K562 (cell line): ENCODE measurements around the gene GRIK1. TPM values are rescaled to one million over a fixed set of nuclear protein-coding genes. Genes with fewer than 3 reads are reported as not detected.

Source experiments
- ATAC-seq: fragments of 200-7000 bp; cut with Tn5 transposase; 3 replicates; pipeline ENCODE4 v1.9.1; 2020; ENCODE audit warnings: moderate library complexity
- BruUV-seq: library from RNA; stranded (reverse); fragments of 400-500 nt; replicated peaks from 2 replicates; lab custom pipeline; 2021; lab: Mats Ljungman, UMichigan
- CTCF ChIA-PET: fragments of 300-600 bp; formaldehyde crosslinking; extraction: SDS; loops from one replicate; lab custom pipeline; 2021; ENCODE audit warnings: low intra/inter-chr PET ratio; lab: Yijun Ruan, JAX
- POLR2A ChIA-PET: fragments of 300-600, 350-650 bp; sonication (Branson Sonifier 250); formaldehyde crosslinking; extraction: SDS; loops from one replicate; lab custom pipeline; 2021; ENCODE audit warnings: antibody characterized with exemption, inconsistent platforms; lab: Yijun Ruan, JAX
- DNase-seq, 4 experiments: peaks; one replicate each; pipeline versions ENCODE4 v3.0.0 to v3.0.0-alpha.2; 2011 to 2018; ENCODE audit warnings: low spot score in 3 of 4, mixed read lengths in 3 of 4; ENCODE audit errors: extremely low read depth in 1 of 4
- FAIRE-seq: peaks from 2 replicates; lab custom pipeline; 2011; peaks lifted over from hg19 to GRCh38; lab: Jason Lieb, UNC
- H2AFZ ChIP-seq: 2 replicates; pipeline ENCODE4 v1.6.0; 2011; ENCODE audit warnings: low read depth, low read length, control low read depth, inconsistent platforms
- H3K27ac ChIP-seq: fragments of 200-600 bp; 3 replicates; pipeline ENCODE4 v1.8.0; 2011; ENCODE audit warnings: low read depth, mild to moderate bottlenecking, control low read depth, inconsistent platforms, low read length, moderate library complexity, mixed read lengths; ENCODE audit errors: extremely low read depth
- H3K27me3 ChIP-seq, 2 experiments: fragments of 300-600 bp in 1 of 2; 2 replicates in 1 of 2; 3 replicates in 1 of 2; pipeline versions ENCODE4 v1.6.0 to v1.8.0; 2011; ENCODE audit warnings: inconsistent platforms in 2 of 2, low read length in 2 of 2, mild to moderate bottlenecking in 1 of 2, mixed read lengths in 1 of 2, moderate library complexity in 1 of 2; ENCODE audit not compliant: control insufficient read depth in 2 of 2, insufficient read depth in 2 of 2
- H3K36me3 ChIP-seq: fragments of 300-600 bp; 3 replicates; pipeline ENCODE4 v1.8.0; 2011; ENCODE audit warnings: mild to moderate bottlenecking, low read length, inconsistent platforms; ENCODE audit not compliant: control insufficient read depth, insufficient read depth
- H3K4me1 ChIP-seq, 2 experiments: fragments of 200-600 bp in 1 of 2; replicated peaks in 1 of 2; 2 replicates in 1 of 2; 3 replicates in 1 of 2; pipeline versions ENCODE4 v1.5.1 to v1.8.0; 2011; ENCODE audit warnings: inconsistent platforms in 2 of 2, low read length in 2 of 2, mild to moderate bottlenecking in 1 of 2, mixed read lengths in 1 of 2, moderate library complexity in 1 of 2; ENCODE audit not compliant: control insufficient read depth in 2 of 2, insufficient read depth in 2 of 2
- H3K4me2 ChIP-seq: 2 replicates; pipeline ENCODE4 v1.6.1; 2011; ENCODE audit warnings: low read length, control low read depth, inconsistent platforms, mixed read lengths; ENCODE audit not compliant: insufficient read depth
- H3K4me3 ChIP-seq: fragments of 200-600 bp; sonication (generic), shearing (Covaris generic); 2 replicates; pipeline ENCODE4 v1.5.1; 2016; ENCODE audit warnings: control low read depth, inconsistent platforms
- H3K79me2 ChIP-seq: fragments of 200-600 bp; 3 replicates; pipeline ENCODE4 v1.8.0; 2011; ENCODE audit warnings: low read length, inconsistent platforms; ENCODE audit not compliant: control insufficient read depth, insufficient read depth
- H3K9ac ChIP-seq, 2 experiments: 2 replicates each; pipeline versions ENCODE4 v1.6.0 to v1.6.1; 2011; ENCODE audit warnings: low read depth in 2 of 2, low read length in 2 of 2, control low read depth in 1 of 2, inconsistent platforms in 1 of 2, mild to moderate bottlenecking in 1 of 2, mixed read lengths in 1 of 2; ENCODE audit not compliant: insufficient read depth in 1 of 2
- H3K9me1 ChIP-seq: one replicate; pipeline ENCODE4 v1.6.0; 2011; ENCODE audit warnings: inconsistent platforms, mild to moderate bottlenecking, low read length, moderate library complexity; ENCODE audit not compliant: control insufficient read depth, insufficient read depth
- H3K9me3 ChIP-seq: replicated peaks from 2 replicates; pipeline ENCODE4 v1.5.1; 2011; ENCODE audit warnings: low read depth, low read length, inconsistent platforms; ENCODE audit not compliant: control insufficient read depth, insufficient read depth
- H4K20me1 ChIP-seq: replicated peaks from 2 replicates; pipeline ENCODE4 v1.6.1; 2011; ENCODE audit warnings: low read length, inconsistent platforms, mixed read lengths; ENCODE audit not compliant: control insufficient read depth, insufficient read depth
- NCOA4 ChIP-seq: fragments of 450-650 bp; IDR thresholded peaks from 2 replicates; pipeline ENCODE4 v1.6.1; 2018; ENCODE audit warnings: mild to moderate bottlenecking; ENCODE audit not compliant: partially characterized antibody
- RCOR1 ChIP-seq, 2 experiments: IDR thresholded peaks; 2 replicates each; pipeline ENCODE4 v1.6.1; 2012; ENCODE audit warnings: low read depth in 2 of 2, low read length in 2 of 2, borderline replicate concordance in 1 of 2, improper control_type of control experiment in 1 of 2
- SMAD2 ChIP-seq: fragments of 150-350 bp; IDR thresholded peaks from 2 replicates; pipeline ENCODE4 v1.6.1; 2014; ENCODE audit warnings: low read depth, mild to moderate bottlenecking, low read length
- SMC3 ChIP-seq: conservative IDR thresholded peaks from 2 replicates; pipeline ENCODE4 v1.6.1; 2011; ENCODE audit warnings: low read depth, low read length, improper control_type of control experiment; ENCODE audit not compliant: insufficient read depth
- TEAD4 ChIP-seq, 2 experiments: sonication (generic) in 1 of 2; formaldehyde crosslinking in 1 of 2; IDR thresholded peaks; 2 replicates each; pipeline versions ENCODE4 v1.6.1 to v1.8.0; 2012 to 2022; ENCODE audit warnings: borderline replicate concordance in 1 of 2, inconsistent platforms in 1 of 2, low read length in 1 of 2, mild to moderate bottlenecking in 1 of 2, missing genetic modification reagents in 1 of 2
- ZNF384 ChIP-seq: IDR thresholded peaks from 2 replicates; pipeline ENCODE4 v1.6.1; 2012; ENCODE audit warnings: low read depth, low read length, improper control_type of control experiment
- ZNF76 ChIP-seq: fragments of 250-450 bp; sonication (Bioruptor Pico); IDR thresholded peaks from 2 replicates; pipeline ENCODE4 v1.4.0; 2020; ENCODE audit warnings: mild to moderate bottlenecking, moderate library complexity, borderline replicate concordance
- WGBS: fragments of 100-300 bp; shearing (Covaris generic); methylation state at CpG from one replicate; pipeline ENCODE4 v1.1.6; 2016; ENCODE audit warnings: low coverage, mixed read lengths; ENCODE audit not compliant: insufficient coverage; ENCODE audit errors: missing lambda C conversion rate; 5-methylcytosine and 5-hydroxymethylcytosine counted together
- in situ Hi-C: fragments of 300-500 bp; cut with MboI; formaldehyde crosslinking; loops from 4 replicates; pipeline ENCODE4 v1.15.0; 2018; ENCODE audit warnings: inconsistent platforms, mixed read lengths
- intact Hi-C: fragments of 100-400 bp; cut with micrococcal nuclease; formaldehyde crosslinking; loops from 2 replicates; pipeline ENCODE4 v1.14.2; 2022
- polyA plus RNA-seq, 8 experiments: library from polyadenylated mRNA; depleted of rRNA in 4 of 8; stranded (reverse) in 5 of 8; unstranded in 3 of 8; fragments of >200 nt; fragmentation: Nextera tagmentation in 2 of 8; fragmentation: Illumina TruSeq in 1 of 8; extraction: Ambion mirVana in 2 of 8; extraction: Trizol in 1 of 8; gene quantifications; 2 replicates each; pipeline versions ENCODE4 v1.2.1 to v1.2.3, GENCODE V29; 2011 to 2014; ENCODE audit warnings: inconsistent platforms in 1 of 8, missing spikeins in 1 of 8
- total RNA-seq, 7 experiments: library from RNA; depleted of rRNA in 6 of 7; stranded (reverse); fragments of >200 nt in 6 of 7; fragmentation: Illumina TruSeq in 2 of 7; extraction: Trizol in 2 of 7; gene quantifications; 2 replicates each; pipeline versions ENCODE4 v1.2.1 to v1.2.3, GENCODE V29; 2011 to 2021; ENCODE audit warnings: low replicate concordance in 1 of 7
- TF ChIP-seq, protein P1 (sequence below), 2 experiments: fragments of 450-650 bp; formaldehyde crosslinking in 1 of 2; IDR thresholded peaks; 2 replicates each; pipeline versions ENCODE4 v1.4.0 to v1.6.1; 2014 to 2020; ENCODE audit warnings: mild to moderate bottlenecking in 2 of 2, borderline replicate concordance in 1 of 2, low read depth in 1 of 2

The GRIK1 gene
- total and polyA plus RNA-seq, 9 of the 15 experiments (the other 6 are each of a cell fraction or from before 2014, with no cell fraction given) = 0.17 to 2.8 (median 0.53) TPM

- Histone ChIP-seq H3K27me3 (no peaks in the 10 kb centered on the region), H3K36me3 (no peaks in the 10 kb centered on the region), H3K4me1 (peaks cover 0 to 3% of the 10 kb centered on the region in 2 experiments; a peak in 2 of 5 replicates), H4K20me1 (no peaks in the 10 kb centered on the region), H3K4me3 (no peak overlapping the region), H3K4me2 (no peak overlapping the region), H3K79me2 (no peaks in the 10 kb centered on the region), H3K9me3 (no peaks in the 10 kb centered on the region), H3K9me1 (no peaks in the 10 kb centered on the region), H3K27ac (no peak overlapping the region), H3K9ac (no peak overlapping the region), H2AFZ (peak overlapping the region; percentile 70)
- ChIA-PET CTCF (interaction anchor here (1.3 kb wide), 1 partner anchor 373 kb away, joined by 4 read pairs; no protein-coding TSS in a partner anchor), POLR2A (interaction anchor here (1.4 kb wide), 1 partner anchor 39 kb away, joined by 3 read pairs; no protein-coding TSS in a partner anchor)
- intact Hi-C loops = loop anchor here (1.0 to 10.0 kb wide), 8 partner anchors 174 to 755 kb away; no protein-coding TSS in a partner anchor
- in situ Hi-C loops = loop anchor here (5.0 kb wide), 1 partner anchor 367 kb away; no protein-coding TSS in a partner anchor
- ATAC-seq (peak; percentile 100), FAIRE-seq (peak; percentile 86), DNase-seq (peak; percentile 62 to 88 (median 69))
- 15% methylated on average over 6 of the region's 6 CpGs for WGBS
- BruUV-seq = no TSS peak
- TF ChIP-seq NCOA4 (no peak), TEAD4 (IDR thresholded peaks at IDR 0.05; ENCODE audit: low read length) (no peak), TEAD4 (CRISPR knock-in tag; IDR thresholded peaks at IDR 0.05; ENCODE audit: borderline replicate concordance) (no peak), ZNF384 (peak; percentile 40; the same call in 1 of the 2 replicates), SMAD2 (no peak), RCOR1 (IDR thresholded peaks at IDR 0.05; ENCODE audit: borderline replicate concordance in 1 of 2, low read depth in 2 of 2, low read length in 2 of 2) (no peak; a peak in 1 of 4 replicates), ZNF76 (0 out of 2 replicates have a peak, but pooled peaks have one; percentile 23), SMC3 (peak; percentile 98)
- TF ChIP-seq, protein P1, sequence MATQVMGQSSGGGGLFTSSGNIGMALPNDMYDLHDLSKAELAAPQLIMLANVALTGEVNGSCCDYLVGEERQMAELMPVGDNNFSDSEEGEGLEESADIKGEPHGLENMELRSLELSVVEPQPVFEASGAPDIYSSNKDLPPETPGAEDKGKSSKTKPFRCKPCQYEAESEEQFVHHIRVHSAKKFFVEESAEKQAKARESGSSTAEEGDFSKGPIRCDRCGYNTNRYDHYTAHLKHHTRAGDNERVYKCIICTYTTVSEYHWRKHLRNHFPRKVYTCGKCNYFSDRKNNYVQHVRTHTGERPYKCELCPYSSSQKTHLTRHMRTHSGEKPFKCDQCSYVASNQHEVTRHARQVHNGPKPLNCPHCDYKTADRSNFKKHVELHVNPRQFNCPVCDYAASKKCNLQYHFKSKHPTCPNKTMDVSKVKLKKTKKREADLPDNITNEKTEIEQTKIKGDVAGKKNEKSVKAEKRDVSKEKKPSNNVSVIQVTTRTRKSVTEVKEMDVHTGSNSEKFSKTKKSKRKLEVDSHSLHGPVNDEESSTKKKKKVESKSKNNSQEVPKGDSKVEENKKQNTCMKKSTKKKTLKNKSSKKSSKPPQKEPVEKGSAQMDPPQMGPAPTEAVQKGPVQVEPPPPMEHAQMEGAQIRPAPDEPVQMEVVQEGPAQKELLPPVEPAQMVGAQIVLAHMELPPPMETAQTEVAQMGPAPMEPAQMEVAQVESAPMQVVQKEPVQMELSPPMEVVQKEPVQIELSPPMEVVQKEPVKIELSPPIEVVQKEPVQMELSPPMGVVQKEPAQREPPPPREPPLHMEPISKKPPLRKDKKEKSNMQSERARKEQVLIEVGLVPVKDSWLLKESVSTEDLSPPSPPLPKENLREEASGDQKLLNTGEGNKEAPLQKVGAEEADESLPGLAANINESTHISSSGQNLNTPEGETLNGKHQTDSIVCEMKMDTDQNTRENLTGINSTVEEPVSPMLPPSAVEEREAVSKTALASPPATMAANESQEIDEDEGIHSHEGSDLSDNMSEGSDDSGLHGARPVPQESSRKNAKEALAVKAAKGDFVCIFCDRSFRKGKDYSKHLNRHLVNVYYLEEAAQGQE (IDR thresholded peaks at IDR 0.05; ENCODE audit: borderline replicate concordance) = peak; percentile 91
- TF ChIP-seq, protein P1 (CRISPR knock-in tag; IDR thresholded peaks at IDR 0.05; ENCODE audit: low read depth) = no peak
Observed at GRCh38 chr21:29849735-29850176, 90.0 kb downstream of the GRIK1 start.
